Amniotic epithelial cell (primary cell): ENCODE measurements around the gene YTHDF1.
"Not testable (repeated sequence)": the region's sequence is repeated elsewhere in the genome, so short reads cannot be mapped to it uniquely, and the experiment has no call there.

Experiments used
- DNase-seq: peaks from one replicate; pipeline ENCODE4 v3.0.0-alpha.2; 2010; ENCODE audit warnings: low read depth

Gene YTHDF1

GRCh38 chr20:63227260-63227659 is 11.3 kb upstream of the YTHDF1 start:
- DNase-seq, result no peak

DNA sequence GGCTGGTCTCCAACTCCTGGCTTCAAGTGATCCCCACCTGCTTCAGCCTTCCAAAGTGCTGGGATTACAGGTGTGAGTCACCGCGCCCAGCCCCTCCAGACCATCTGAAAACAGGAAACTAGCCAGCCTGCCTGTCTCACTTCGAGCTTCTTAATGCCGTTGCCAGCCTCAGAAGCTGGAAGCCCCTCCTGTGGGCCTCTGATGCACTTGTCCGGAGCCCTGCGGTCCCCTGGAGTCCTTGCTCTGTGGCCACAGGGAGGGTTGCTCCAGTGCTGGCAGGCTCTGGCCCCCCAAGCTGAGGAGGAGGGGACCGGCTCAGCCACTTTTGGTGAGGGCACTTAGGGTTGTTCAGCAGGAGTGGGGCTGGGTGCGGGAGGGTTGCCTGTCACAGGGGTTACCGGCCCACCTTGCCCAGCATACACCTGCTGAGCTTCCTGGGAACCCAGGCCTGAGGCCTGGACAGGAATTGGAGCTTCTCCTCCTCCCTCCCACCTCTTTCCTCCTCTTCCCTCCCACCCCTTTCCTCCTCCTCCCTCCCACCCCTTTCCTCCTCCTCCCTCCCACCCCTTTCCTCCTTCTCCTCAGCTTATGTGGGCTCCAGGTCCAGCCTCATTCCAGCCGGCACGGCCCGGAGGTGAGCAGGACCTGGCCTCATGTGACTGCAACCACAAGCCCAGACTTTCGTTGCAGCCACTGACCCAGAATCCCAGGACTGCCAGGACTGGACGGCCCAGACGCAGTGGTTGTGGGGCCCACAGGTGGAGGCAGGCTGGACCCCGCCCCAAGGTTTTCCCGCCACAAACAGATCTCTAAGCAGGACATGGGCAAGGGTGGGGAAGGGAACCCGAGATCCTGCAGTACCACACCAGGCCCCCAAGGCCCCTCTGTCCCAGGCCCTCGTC is 10.4 kb upstream of the YTHDF1 start:
- no peak for DNase-seq

GRCh38 chr20:63225082-63225454 is 9.1 kb upstream of the YTHDF1 start:
- DNase-seq, result no peak

GRCh38 chr20:63224412-63225081 is 8.6 kb upstream of the YTHDF1 start:
- peak; percentile 60 for DNase-seq

GRCh38 chr20:63223826-63224207 is 7.9 kb upstream of the YTHDF1 start:
- no peak for DNase-seq

- peak; percentile 21 for DNase-seq
These were observed 7.3 kb upstream of the YTHDF1 start for GRCh38 chr20:63223121-63223825.

- no peak for DNase-seq
These were observed 6.6 kb upstream of the YTHDF1 start for GRCh38 chr20:63222541-63222940.

- DNase-seq, result not testable (repeated sequence)
These were observed 5.6 kb upstream of the YTHDF1 start for GRCh38 chr20:63221400-63222053.

DNA sequence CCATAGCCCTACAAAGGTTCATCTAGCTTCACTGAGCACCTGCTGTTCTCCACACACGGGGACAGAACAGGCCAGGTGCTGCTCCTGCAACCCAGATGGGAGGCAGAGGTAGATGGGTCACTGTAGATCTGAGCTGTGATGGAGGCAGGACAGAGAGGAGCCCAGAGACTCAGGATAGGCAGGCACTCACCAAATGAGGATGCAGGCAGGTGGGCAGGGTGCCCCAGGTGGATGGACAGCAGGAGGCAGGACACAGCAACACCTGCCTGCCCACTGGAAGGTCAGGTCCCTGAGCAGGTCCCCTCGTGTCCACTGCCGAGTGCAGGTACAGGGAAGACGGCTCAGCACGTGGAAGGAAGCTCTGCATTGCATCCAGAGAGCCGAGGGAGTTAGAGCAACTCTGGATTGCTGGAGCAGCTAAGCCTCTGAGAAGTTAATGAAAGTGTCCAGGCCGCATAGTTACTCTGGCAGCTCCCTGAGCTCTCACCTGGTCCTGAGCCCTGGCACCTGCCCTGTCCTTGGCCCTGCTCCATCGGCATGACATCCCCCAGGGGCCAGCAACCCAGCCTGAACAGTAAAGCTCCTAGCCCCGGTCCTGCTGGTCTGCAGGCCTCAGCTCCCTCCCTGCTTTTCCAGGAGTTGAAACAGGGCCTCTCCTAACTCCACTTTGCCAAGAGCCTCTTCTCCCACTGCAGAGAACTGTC is 4.9 kb upstream of the YTHDF1 start:
- no peak for DNase-seq

- no peak for DNase-seq
These were observed 4.1 kb upstream of the YTHDF1 start for GRCh38 chr20:63219866-63220521.

- no peak for DNase-seq
These were observed 3.5 kb upstream of the YTHDF1 start for GRCh38 chr20:63219447-63219821.

GRCh38 chr20:63218701-63219446 is 2.9 kb upstream of the YTHDF1 start:
- no peak for DNase-seq

DNA sequence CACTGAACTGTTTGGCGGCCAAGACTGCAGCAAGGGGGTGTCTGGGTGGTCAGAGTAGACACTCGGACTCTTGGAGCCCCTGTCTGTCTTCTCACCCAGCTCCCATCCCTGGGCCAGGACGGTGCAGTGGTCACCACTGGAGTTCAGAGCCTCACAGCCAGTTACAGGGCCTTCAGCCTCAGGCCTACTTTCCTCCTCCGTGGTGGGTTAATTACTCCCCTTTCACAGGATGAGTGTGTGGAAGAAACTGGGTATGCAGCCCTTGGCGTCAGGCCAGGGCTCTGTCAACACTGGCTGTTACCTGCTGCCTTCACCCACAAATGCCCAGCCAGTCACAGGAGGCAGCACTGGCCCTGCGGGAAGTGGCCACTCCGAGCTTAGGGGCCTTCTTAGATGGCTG is 1.8 kb upstream of the YTHDF1 start:
- DNase-seq, result no peak

DNA sequence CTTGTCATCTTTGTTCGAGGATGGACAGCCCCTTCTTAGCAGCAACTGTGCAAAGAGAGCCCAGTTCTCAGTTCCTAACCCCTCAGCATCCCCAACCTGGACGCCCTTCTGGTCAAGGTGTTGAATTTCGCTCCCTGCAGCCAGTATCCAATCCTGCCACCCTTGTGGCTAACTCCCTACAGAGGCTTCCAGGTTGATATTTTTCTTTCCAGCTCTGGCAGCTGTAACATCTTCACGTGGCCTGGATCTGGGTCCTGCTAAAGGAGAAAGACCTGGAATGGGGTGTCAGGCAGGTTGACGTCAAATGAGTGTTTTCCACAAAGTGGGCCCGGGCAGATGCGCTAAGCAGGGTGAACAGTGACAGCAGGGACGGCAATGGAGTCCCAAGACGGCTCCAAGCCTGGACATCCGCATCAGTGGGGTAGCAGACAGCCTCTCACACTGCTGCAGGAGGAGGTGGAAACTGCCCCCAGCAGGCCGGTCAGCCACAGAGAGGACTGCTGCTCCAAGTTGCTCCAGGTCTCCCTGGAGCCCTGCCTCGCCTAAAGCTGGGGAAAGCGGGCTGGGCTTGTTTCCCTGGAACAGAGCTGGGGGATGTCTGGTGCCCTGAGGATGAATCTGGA is 1.0 kb upstream of the YTHDF1 start:
- no peak for DNase-seq

DNA sequence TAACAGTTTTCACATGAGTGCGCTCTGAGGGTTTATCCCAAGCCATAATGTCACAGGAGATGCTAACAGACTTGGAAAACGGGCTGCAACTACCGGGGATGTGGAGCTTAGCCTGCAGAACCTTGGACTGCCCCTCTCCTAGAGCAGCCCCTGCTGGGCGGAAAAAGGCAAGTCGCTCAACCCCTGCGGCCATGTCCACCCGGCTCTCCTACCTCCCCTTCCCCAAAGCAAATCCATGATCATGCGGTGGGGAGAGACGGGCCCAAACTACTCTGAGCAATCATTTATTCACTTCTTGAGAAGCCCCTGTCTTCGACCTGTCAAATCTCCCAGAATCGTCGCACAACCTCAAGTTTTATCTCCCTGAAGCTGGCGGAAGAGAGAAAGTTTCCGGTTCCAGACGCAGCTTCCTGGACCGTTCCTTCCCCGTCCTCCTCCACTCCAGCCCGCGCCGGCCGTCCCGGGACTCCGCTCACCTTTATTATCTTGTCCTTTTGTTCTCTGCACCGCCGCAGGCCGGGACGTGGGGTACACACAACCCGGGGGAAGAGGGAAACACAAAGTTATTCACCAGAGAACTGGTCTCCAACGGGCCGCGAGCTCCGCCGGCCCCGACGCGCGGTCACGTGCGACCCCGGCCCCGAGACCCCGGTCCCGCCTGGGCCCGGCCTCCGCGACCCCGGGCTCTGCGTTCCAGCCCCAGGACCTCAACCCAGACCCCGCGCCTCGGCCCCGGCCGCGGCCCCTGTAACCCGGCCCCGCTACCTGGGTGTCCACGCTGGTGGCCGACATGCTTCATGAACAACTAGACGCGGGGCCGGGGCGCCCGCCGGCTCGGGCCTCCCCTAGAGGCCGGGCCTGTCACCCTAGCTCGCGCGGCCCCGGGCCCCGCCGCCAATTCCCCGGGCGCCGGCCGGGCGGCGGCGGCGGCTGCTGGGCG is 560 bp downstream of the YTHDF1 start:
- DNase-seq, result peak; percentile 66

- DNase-seq, result no peak
These were observed 1.4 kb downstream of the YTHDF1 start for GRCh38 chr20:63214514-63214913.

GRCh38 chr20:63212792-63213191 is 3.1 kb downstream of the YTHDF1 start:
- DNase-seq, result peak; percentile 78

GRCh38 chr20:63212393-63212730 is 3.6 kb downstream of the YTHDF1 start:
- peak; percentile 33 for DNase-seq

GRCh38 chr20:63210011-63210605 is 5.8 kb downstream of the YTHDF1 start:
- DNase-seq, result no peak
